K562 (cell line): Measurements from ENCODE around the gene LIPT2. TPM values are rescaled to one million over a fixed set of nuclear protein-coding genes. Genes with fewer than 3 reads are reported as not detected.

Experiments
- FOXK2 ChIP-seq, 2 experiments: fragments of 450-650 bp; IDR thresholded peaks in 1 of 2; conservative IDR thresholded peaks in 1 of 2; 2 replicates each; pipeline ENCODE4 v1.6.1; 2016; ENCODE audit warnings: low read depth in 2 of 2, mild to moderate bottlenecking in 1 of 2
- HDAC1 ChIP-seq, 2 experiments: fragments of 450-650 bp; IDR thresholded peaks; 2 replicates each; pipeline ENCODE4 v1.6.1; 2016 to 2017; ENCODE audit warnings: inconsistent platforms in 1 of 2, mild to moderate bottlenecking in 1 of 2, moderate library complexity in 1 of 2
- MTA3 ChIP-seq: fragments of 450-650 bp; formaldehyde crosslinking; IDR thresholded peaks from 2 replicates; pipeline ENCODE4 v1.6.1; 2017; ENCODE audit warnings: mild to moderate bottlenecking, borderline replicate concordance
- PRDM10 ChIP-seq: fragments of 450-650 bp; IDR thresholded peaks from 2 replicates; pipeline ENCODE4 v1.6.1; 2018; ENCODE audit not compliant: partially characterized antibody
- RUNX1 ChIP-seq: sonication (generic); IDR thresholded peaks from 2 replicates; pipeline ENCODE4 v1.6.1; 2016; ENCODE audit warnings: antibody characterized with exemption, low read depth
- SMARCC2 ChIP-seq: fragments of 450-650 bp; IDR thresholded peaks from 2 replicates; pipeline ENCODE4 v1.6.1; 2017; ENCODE audit warnings: antibody characterized with exemption, moderate library complexity, mild to moderate bottlenecking, low read depth
- STAT5A ChIP-seq: IDR thresholded peaks from 2 replicates; pipeline ENCODE4 v1.6.1; 2012; ENCODE audit warnings: low read length, inconsistent platforms, borderline replicate concordance
- TEAD1 ChIP-seq, 2 experiments: fragments of 450-650 bp in 1 of 2; sonication (generic) in 1 of 2; formaldehyde crosslinking; IDR thresholded peaks; 2 replicates each; pipeline versions ENCODE4 v1.4.0 to v1.8.0; 2020 to 2022; ENCODE audit warnings: mild to moderate bottlenecking in 2 of 2, missing genetic modification reagents in 1 of 2
- TOE1 ChIP-seq, 2 experiments: fragments of 450-650 bp in 1 of 2; sonication (generic) in 1 of 2; formaldehyde crosslinking in 1 of 2; IDR thresholded peaks; 2 replicates each; pipeline versions ENCODE4 v1.7.1 to v1.8.0; 2016 to 2022; ENCODE audit warnings: borderline replicate concordance in 2 of 2, mild to moderate bottlenecking in 2 of 2, antibody characterized with exemption in 1 of 2, inconsistent platforms in 1 of 2, low read depth in 1 of 2, missing genetic modification reagents in 1 of 2, moderate library complexity in 1 of 2
- polyA plus RNA-seq, 8 experiments: library from polyadenylated mRNA; depleted of rRNA in 4 of 8; stranded (reverse) in 5 of 8; unstranded in 3 of 8; fragments of >200 nt; fragmentation: Nextera tagmentation in 2 of 8; fragmentation: Illumina TruSeq in 1 of 8; extraction: Ambion mirVana in 2 of 8; extraction: Trizol in 1 of 8; gene quantifications; 2 replicates each; pipeline versions ENCODE4 v1.2.1 to v1.2.3, GENCODE V29; 2011 to 2014; ENCODE audit warnings: inconsistent platforms in 1 of 8, missing spikeins in 1 of 8
- total RNA-seq, 7 experiments: library from RNA; depleted of rRNA in 6 of 7; stranded (reverse); fragments of >200 nt in 6 of 7; fragmentation: Illumina TruSeq in 2 of 7; extraction: Trizol in 2 of 7; gene quantifications; 2 replicates each; pipeline versions ENCODE4 v1.2.1 to v1.2.3, GENCODE V29; 2011 to 2021; ENCODE audit warnings: low replicate concordance in 1 of 7
- TF ChIP-seq, protein P1 (sequence below): fragments of 450-650 bp; IDR thresholded peaks from 2 replicates; pipeline ENCODE4 v1.6.1; 2016; ENCODE audit warnings: missing biosample characterization, missing genetic modification characterization
- TF ChIP-seq, protein P2 (sequence below): fragments of 450-650 bp; IDR thresholded peaks from 2 replicates; pipeline ENCODE4 v1.6.1; 2014; ENCODE audit warnings: low read depth, mild to moderate bottlenecking, moderate library complexity, borderline replicate concordance
- TF ChIP-seq, protein P3 (sequence below): sonication (generic); formaldehyde crosslinking; IDR thresholded peaks from 2 replicates; pipeline ENCODE4 v1.8.1; 2023; ENCODE audit warnings: missing genetic modification reagents, mild to moderate bottlenecking, borderline replicate concordance

Gene LIPT2
- total and polyA plus RNA-seq, 9 of the 15 experiments (the other 6 are each of a cell fraction or from before 2014, with no cell fraction given), result 1.00 to 5.2 (median 3.5) TPM

DNA sequence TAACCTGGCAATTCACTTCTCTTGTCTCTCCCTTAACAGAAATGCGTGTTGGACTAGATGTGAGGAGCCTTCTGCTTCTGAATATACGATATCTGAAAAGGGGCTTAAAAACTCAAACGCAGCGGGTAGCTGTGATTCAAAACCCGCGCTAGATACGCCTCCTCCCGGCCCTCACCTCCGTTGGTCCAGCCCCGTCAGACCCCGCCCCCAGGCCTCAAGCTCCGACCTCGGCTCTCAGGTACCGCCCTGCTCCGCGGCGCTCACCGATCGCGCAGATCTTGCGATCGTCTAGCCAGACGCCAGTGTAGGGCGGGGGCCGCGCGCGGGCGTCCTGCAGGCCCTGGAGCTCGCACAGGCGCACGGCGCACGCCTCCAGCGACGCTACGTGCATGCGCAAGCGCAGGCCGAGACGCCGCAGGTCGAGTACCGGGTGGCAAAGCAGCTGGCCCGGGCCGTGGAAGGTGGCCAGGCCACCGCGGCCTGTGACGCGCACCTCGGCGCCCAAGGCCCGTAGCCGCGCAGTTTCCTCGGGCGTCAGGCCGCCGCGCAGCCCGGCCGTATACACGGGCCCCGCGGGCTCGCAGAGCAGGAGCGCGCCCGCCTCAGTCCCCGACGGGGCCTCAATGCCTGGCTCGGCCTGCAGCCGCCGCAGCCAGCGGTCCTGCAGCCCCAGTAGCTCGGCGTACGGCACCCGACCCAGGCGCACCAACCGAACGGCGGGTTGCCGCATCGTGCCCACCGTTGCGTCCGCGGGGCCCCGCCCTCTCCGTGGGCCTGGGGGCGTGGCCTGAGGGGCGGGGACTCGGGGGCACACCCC lies at the start of gene LIPT2 (continued):
- no peak for TF ChIP-seq TOE1 (IDR thresholded peaks at IDR 0.05; ENCODE audit: borderline replicate concordance)
- no peak for TF ChIP-seq TOE1 (CRISPR knock-in tag; IDR thresholded peaks at IDR 0.05; ENCODE audit: borderline replicate concordance, low read depth)
- TF ChIP-seq HDAC1 (IDR thresholded peaks at IDR 0.05), result peak in 1 of 2 experiments; percentile 86; a peak in 2 of 4 replicates
- TF ChIP-seq RUNX1, result peak; percentile 73; the same call in 1 of the 2 replicates
- TF ChIP-seq, protein P1, sequence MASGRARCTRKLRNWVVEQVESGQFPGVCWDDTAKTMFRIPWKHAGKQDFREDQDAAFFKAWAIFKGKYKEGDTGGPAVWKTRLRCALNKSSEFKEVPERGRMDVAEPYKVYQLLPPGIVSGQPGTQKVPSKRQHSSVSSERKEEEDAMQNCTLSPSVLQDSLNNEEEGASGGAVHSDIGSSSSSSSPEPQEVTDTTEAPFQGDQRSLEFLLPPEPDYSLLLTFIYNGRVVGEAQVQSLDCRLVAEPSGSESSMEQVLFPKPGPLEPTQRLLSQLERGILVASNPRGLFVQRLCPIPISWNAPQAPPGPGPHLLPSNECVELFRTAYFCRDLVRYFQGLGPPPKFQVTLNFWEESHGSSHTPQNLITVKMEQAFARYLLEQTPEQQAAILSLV (tag), result no peak
- TF ChIP-seq MTA3, result peak; percentile 95
- TF ChIP-seq, protein P2, sequence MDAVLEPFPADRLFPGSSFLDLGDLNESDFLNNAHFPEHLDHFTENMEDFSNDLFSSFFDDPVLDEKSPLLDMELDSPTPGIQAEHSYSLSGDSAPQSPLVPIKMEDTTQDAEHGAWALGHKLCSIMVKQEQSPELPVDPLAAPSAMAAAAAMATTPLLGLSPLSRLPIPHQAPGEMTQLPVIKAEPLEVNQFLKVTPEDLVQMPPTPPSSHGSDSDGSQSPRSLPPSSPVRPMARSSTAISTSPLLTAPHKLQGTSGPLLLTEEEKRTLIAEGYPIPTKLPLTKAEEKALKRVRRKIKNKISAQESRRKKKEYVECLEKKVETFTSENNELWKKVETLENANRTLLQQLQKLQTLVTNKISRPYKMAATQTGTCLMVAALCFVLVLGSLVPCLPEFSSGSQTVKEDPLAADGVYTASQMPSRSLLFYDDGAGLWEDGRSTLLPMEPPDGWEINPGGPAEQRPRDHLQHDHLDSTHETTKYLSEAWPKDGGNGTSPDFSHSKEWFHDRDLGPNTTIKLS, result peak; percentile 83
- TF ChIP-seq, protein P3, sequence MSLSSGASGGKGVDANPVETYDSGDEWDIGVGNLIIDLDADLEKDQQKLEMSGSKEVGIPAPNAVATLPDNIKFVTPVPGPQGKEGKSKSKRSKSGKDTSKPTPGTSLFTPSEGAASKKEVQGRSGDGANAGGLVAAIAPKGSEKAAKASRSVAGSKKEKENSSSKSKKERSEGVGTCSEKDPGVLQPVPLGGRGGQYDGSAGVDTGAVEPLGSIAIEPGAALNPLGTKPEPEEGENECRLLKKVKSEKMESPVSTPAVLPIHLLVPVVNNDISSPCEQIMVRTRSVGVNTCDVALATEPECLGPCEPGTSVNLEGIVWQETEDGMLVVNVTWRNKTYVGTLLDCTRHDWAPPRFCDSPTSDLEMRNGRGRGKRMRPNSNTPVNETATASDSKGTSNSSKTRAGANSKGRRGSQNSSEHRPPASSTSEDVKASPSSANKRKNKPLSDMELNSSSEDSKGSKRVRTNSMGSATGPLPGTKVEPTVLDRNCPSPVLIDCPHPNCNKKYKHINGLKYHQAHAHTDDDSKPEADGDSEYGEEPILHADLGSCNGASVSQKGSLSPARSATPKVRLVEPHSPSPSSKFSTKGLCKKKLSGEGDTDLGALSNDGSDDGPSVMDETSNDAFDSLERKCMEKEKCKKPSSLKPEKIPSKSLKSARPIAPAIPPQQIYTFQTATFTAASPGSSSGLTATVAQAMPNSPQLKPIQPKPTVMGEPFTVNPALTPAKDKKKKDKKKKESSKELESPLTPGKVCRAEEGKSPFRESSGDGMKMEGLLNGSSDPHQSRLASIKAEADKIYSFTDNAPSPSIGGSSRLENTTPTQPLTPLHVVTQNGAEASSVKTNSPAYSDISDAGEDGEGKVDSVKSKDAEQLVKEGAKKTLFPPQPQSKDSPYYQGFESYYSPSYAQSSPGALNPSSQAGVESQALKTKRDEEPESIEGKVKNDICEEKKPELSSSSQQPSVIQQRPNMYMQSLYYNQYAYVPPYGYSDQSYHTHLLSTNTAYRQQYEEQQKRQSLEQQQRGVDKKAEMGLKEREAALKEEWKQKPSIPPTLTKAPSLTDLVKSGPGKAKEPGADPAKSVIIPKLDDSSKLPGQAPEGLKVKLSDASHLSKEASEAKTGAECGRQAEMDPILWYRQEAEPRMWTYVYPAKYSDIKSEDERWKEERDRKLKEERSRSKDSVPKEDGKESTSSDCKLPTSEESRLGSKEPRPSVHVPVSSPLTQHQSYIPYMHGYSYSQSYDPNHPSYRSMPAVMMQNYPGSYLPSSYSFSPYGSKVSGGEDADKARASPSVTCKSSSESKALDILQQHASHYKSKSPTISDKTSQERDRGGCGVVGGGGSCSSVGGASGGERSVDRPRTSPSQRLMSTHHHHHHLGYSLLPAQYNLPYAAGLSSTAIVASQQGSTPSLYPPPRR (CRISPR knock-in tag), result no peak
- TF ChIP-seq SMARCC2, result no peak
- peak; percentile 80 for TF ChIP-seq PRDM10
- peak; percentile 24 to 48; a peak in 1 of 4 replicates for TF ChIP-seq FOXK2 (conservative IDR thresholded peaks at IDR 0.05 in 1 of 2, IDR thresholded peaks at IDR 0.05 in 1 of 2; ENCODE audit: low read depth in 2 of 2)
- no peak; a peak in 1 of 4 replicates for TF ChIP-seq TEAD1 (CRISPR knock-in tag; IDR thresholded peaks at IDR 0.05)
- TF ChIP-seq STAT5A, result no peak
